ENCODE measurements around the gene LHX4. TPM values are rescaled to one million over a fixed set of nuclear protein-coding genes. Genes with fewer than 3 reads are reported as not detected.

The LHX4 gene
- total RNA-seq, 1 donor from 2014 or later: not detected

GRCh38 chr1:180218806-180219765 lies 11.0 kb upstream of the LHX4 start:
- DNase-seq (ENCODE audit: missing footprints) (no peak), ATAC-seq (no peak)
- intact Hi-C loops (cut with DNase I): no loop called here

DNA sequence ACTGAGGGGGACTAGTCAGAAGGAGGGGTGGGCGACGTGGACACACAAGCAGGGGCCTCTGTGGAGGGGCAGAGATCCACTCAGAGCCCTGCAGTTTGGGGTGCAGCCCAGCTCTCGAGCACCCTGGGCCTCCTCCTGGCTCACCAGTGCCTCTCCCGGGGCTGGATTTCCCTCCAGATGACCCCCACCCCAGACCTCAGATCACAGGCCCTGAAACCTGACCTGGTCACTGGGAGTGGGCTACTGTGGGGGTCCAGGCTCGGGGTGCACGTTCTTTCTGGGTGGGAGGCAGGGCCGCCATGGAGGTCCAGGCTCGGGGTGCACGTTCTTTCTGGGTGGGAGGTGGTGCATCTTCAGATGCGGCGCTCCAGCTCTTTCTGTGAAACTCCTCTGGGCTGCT lies 10.3 kb upstream of the LHX4 start:
- intact Hi-C loops (cut with DNase I): no loop called here
- ATAC-seq: no peak

GRCh38 chr1:180221462-180221861 lies 8.6 kb upstream of the LHX4 start:
- ATAC-seq (no peak), DNase-seq (ENCODE audit: missing footprints) (no peak)
- intact Hi-C loops (cut with DNase I): no loop called here

More for the DNA sequence above, 10.3 kb upstream of the LHX4 start:
- DNase-seq (ENCODE audit: missing footprints): no peak

- no peak for ATAC-seq
- no peak for DNase-seq (ENCODE audit: missing footprints)
These were observed 5.2 kb upstream of the LHX4 start for GRCh38 chr1:180224902-180225301.

GRCh38 chr1:180225403-180225802 lies 4.7 kb upstream of the LHX4 start:
- DNase-seq (ENCODE audit: missing footprints): no peak
- no peak for ATAC-seq
- intact Hi-C loops (cut with DNase I): no loop called here

More at GRCh38 chr1:180224902-180225301, 5.2 kb upstream of the LHX4 start:
- intact Hi-C loops (cut with DNase I): no loop called here

GRCh38 chr1:180227861-180228647 lies 2.0 kb upstream of the LHX4 start:
- ATAC-seq (no peak), DNase-seq (ENCODE audit: missing footprints) (no peak)
- intact Hi-C loops (cut with DNase I): no loop called here

DNA sequence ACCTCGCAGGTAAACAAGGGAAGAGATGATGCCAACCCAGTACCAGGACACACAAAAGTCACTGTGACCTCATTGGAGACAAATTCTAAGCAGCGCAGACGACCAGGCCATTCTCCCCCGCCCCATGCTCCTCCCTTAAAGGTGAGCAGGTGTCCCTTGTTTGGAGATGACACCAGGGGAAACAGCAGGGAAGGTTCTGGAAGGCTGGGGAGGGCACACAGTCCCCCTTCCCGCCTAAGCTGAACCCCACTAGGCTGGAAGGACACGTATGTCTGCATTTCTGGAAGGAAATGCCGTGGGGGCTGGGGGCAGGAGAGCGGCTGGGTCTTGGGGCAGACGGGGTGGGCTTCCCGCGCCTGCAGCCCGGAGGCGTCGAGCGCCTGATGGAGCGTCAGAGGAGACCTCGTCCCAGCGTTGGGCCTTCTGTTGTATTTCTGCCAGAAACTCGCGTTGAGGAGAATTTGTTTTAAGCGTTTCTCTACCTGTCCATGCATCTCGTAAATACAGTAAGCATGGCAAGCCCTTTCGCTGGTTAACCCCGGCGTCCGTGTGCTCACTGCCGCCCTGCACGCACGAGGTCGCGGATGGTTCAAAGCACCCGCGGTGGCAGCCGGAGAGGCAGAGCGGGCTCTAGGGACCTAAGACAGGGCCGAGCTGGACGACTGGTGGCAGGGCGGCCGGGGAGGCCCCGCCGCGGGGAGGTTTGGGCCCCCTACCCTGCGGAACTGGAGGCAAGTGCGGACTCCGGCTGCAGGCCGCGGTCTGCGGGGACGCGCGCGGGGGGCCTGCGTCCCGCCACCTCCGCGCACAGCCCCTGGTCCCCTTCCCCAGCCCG lies 1.2 kb upstream of the LHX4 start:
- DNase-seq (ENCODE audit: missing footprints): no peak
- peak; percentile 8 for ATAC-seq
- intact Hi-C loops (cut with DNase I): no loop called here

DNA sequence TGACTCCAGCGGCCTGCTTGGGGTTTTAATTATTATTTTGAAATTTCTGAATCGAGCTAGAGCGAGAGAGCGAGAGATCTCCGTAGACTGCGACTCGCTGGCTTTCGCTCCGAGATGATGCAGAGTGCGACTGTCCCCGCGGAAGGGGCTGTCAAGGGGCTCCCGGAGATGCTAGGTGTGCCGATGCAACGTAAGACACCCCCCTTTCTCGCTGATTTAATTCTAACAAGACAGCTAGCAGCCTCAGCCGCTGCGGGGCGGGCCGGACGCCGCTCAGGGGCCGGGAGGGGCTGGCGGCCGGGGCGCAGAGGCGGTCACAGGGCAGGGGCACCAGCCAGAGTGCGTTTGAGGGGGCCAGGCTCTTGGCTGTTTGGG lies 339 bp downstream of the LHX4 start:
- intact Hi-C loops (cut with DNase I): no loop called here
- DNase-seq (ENCODE audit: missing footprints) (no peak), ATAC-seq (no peak)

DNA sequence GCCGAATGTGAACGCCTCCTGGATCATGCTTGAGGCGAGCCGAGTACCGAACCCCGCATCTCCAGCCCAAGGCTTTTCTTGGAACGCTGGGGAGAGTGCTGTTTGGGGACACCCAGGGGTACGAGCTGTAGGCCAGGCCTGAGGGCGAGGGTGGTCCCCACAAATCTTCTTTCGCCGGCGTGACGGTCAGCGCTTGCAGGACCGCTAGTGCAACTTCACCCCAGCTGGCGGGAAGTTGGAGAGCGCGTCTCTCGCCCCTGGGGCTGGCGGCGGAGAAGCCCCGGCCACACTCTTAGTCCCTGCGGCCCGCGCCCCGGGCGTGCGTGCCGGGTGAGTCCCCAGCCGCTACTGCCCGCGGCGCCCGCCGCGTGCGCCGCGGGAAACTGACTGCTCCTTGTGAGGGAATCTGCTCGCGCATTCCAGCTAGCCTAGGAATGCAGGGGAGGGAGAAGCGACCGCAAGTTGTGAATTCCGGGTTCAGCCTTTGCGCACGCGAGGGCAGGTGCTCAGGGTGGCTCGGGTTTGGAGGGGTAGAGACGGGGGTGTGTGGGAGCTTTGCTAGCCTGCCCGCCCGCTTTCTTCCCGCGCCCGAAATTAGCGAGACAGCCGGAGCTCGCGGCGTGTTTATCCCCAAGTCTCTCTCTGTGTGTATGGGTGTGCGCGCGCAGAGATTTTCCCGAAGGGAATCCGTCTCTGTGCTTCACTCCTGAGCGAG lies 884 bp downstream of the LHX4 start:
- peak; percentile 43 for ATAC-seq
- DNase-seq (ENCODE audit: missing footprints): no peak

GRCh38 chr1:180231506-180231921 lies 1.4 kb downstream of the LHX4 start:
- no peak for ATAC-seq
- no peak for DNase-seq (ENCODE audit: missing footprints)
- intact Hi-C loops (cut with DNase I): no loop called here

More for the DNA sequence above, 884 bp downstream of the LHX4 start:
- intact Hi-C loops (cut with DNase I): no loop called here

GRCh38 chr1:180231936-180232335 lies 1.9 kb downstream of the LHX4 start:
- ATAC-seq: no peak
- intact Hi-C loops (cut with DNase I): no loop called here
- DNase-seq (ENCODE audit: missing footprints): no peak

DNA sequence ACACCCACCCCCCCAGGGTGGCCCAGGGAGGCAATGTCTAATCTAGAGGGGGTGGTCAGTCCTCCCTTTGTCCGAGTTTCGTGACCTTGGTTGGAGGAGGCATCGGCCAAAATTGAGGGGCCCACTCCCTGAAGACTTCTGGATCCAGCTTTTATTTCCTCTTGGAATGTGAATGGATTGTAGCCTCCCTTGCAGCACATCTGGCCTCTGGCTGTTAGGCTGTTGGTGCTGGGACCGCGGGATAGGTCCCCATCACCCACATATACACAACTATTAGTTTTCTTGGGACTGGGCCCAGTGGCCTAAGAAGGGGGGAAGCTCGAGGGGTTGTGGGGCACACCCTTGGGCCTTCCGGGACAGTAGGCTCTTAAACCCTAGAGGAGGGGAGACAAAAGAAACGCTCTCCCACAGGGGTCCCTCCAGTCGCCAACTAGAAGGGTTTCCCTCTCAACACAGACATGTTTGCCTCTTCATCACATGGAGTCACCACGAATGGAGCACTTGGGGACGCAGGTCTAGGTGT lies 2.5 kb downstream of the LHX4 start:
- peak; percentile 37 for DNase-seq (ENCODE audit: missing footprints)
- ATAC-seq: no peak
- intact Hi-C loops (cut with DNase I): no loop called here

DNA sequence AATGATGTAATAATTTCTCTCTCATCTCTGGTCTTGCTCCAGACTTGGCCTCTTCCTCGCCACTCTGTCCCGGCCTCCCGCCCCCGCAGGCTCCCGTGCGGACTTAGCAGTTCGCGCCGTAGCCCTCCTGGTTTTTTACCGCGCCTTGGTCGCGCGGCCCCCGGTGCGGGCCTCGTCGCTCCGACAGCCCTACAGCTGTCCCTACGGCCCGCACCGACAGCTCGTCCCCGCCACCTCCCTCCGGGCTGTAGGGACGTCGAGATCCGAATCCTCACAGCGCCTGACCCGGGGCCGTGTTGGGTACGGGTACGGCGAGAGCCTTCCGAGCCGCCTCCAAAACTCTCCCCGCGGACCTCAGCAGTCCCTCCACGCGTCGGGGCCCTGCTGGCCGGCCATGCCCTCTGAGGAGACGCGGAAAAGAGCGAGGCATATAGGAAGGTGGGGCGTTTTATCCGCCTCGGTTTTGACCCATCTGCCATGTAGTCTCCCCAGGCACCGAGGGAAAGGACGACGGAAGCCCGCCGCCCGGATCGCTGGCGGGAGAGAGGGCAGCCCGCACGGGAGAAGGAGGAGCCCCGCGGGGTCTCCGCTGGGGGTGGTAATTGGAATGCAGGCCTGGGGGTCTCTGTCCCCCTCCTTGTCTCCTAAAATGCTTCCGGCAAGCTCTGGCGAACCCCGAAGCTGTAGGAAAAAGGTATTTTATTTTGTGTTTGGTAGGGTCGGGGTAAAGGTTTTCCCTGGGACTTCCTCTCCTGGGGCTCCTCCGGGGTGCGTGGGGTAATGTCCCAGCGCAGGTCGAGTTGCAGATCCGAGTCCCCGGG lies 3.3 kb downstream of the LHX4 start:
- intact Hi-C loops (cut with DNase I): no loop called here

DNA sequence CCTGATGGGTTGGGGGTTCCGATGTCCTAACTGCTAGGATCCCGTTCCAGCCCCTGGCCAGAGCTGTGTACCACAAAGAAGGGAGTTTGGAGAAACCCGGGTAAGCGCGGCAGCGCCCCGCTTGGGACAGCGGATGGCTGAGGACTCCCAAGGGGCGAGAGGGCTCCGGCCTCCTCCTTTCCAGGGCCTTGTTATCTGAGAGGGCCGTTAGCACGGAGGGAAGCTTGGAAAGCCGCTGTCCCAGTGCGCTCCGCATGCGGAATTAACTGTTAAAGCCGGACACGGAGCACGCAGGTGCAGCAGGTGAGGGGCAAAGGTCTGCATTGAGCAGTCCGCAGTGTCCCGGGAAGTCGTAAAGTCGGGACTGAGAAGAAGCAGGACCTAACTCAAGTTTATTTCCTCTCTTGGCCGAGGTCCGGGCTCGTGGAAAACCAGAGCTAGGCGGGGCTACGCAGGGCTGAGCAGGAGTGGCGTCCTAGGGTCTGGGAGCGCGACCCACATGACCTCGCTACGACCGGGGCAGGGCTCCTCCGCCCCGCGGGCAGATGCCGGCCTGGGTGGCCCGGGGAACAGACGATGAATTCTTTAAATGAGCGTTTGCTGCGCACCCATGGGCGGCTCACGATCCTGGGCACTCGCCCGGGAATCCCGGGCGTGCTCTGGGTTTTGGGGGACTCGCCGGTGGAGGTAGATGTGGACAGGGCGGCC lies 4.5 kb downstream of the LHX4 start:
- intact Hi-C loops (cut with DNase I): no loop called here
- DNase-seq (ENCODE audit: missing footprints) (peak; percentile 69), ATAC-seq (no peak)

More for the DNA sequence above, 3.3 kb downstream of the LHX4 start:
- ATAC-seq (no peak), DNase-seq (ENCODE audit: missing footprints) (peak; percentile 45)

- intact Hi-C loops (cut with DNase I): no loop called here
- DNase-seq (ENCODE audit: missing footprints): peak; percentile 18
- no peak for ATAC-seq
These were observed 5.0 kb downstream of the LHX4 start for GRCh38 chr1:180235077-180235501.

- no peak for DNase-seq (ENCODE audit: missing footprints)
- intact Hi-C loops (cut with DNase I): no loop called here
- no peak for ATAC-seq
These were observed 5.6 kb downstream of the LHX4 start for GRCh38 chr1:180235502-180236239.

All from Right ventricle myocardium inferior (tissue), 1 donor.